HuH-7 (cell line): ENCODE data around the gene FOXJ3.
A peak's percentile ranks its signal among the peaks of the same experiment; 100 is the strongest.

Experiments used
- DNase-seq: peaks from one replicate; pipeline ENCODE4 v3.0.0; 2011; ENCODE audit warnings: low spot score

Gene FOXJ3

DNA sequence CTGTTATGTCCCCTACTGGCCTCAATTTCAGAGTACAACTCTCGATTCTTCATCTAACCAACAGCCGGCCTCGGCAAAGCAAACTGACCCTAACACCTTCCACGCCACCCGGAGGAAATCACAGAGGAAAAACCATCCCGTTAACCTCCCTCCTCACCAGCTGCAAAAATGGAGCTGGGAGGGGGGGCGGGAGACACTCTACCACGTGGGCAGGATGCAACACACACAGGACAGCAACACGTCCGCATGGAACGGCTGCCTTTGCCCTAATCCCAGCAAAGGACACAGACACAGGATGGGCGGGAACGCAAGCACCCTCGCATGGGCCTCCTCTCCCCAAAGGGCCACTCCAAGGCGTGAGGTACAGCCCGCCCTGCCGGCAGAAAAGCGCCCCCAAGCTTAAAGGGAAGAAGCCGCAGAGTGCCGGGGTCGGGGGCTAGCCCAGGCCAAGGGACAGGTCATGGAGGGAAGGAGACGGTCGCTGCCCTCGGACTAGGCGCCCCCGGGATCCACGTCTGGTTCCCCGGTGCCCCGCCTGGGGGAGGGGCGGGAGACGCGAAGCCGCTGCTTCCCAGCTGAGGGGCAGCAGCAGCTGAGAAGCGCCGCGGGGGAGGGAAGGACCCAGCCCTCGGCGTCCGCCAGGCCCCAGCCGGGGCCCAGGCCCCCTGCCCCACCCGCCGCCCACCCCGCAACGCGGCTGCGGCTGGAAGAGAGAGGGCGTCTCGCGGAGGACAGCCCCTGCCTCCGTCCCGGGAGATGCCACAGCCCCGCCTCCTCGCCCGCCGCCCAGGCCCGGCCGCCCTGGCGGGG, 590 bp downstream of the FOXJ3 start:
- peak; percentile 73 for DNase-seq

DNA sequence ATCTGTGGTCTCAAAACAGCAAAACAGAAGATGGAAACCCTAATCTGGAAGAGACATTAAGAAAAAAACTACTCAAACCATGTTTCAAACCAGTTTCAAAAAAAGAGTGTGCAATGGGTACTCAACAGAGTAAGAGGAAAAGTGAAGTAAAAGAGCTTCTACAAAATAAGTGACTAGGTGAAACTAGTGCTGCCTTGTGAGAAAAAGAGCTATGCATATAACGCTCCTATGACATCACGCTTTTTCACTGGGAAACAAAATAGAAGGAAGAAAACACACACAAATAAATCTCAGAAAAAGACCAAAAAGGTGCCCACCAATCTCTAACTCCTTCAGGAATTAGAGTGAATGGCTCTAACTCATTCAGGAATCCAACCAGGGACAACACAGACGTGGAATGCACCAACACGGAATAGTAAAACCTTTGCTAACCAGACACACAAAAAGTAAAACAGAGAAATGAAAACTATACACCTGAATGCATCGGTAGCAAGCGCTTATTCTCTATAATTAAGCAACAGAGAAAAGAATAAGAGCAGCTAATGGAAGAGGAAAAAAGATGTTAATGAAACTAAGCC, 1.3 kb downstream of the FOXJ3 start:
- DNase-seq = no peak

DNA sequence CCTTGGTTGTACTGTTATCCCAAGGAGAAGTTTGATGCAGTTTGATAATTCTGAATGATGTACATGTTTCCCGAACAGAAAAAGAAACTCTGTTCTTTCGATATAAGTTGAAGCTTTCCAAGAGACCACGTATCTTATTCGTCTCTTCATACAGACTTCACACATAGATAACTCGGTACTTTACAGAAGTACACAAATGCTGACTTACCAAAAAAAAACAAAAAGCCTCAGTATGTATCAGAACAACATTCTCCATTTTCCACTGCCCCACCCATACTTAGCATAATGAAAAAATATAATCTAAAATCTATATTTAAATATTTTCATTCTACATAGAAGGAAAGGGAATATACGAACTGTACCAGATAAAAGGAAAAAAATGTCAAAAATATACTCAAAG, 2.2 kb downstream of the FOXJ3 start:
- no peak for DNase-seq

DNA sequence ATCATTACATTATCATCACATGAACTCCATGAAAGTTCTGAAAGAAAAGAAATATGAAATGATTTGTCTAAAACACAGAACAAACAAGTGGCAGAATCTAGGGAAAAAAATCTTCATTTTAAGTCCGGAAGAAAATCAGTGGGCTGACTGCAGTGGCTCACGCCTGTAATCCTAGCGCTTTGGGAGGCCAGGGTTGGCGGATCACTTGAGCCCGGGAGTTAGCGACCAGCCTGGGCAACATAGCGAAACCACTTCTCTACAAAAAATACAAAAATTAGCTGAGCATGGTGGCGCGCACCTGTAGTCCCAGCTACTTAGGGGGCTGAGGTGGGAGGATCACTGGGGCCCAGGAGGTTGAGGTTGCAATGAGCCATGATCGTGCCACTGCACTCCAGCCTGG, 4.8 kb downstream of the FOXJ3 start:
- DNase-seq = no peak

DNA sequence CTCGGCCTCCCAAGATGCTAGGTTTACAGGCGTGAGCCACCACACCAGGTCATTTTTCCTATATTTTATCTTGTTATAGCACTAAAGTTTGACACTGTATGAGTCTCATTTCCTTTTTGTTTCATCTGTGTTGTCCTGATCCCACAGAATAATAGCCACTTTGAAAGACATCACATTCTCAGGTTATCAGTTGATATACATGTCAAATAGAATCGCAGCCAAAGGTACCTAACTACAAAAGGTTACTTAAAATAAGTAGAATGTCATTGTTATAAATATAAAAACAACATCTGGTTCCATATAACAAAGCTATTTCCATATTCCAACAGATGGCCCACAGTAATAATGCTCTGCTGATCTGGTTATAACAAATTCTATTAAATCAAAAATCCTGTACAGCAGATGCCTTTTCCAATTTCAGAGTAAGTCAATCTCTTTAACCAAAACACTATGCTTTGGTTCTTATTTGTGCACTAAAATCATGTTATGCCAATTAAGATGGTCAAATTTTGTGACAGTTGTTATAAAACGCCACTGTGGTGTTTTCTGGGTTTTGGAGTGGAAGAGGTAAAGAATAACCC, 6.0 kb downstream of the FOXJ3 start:
- DNase-seq = no peak

DNA sequence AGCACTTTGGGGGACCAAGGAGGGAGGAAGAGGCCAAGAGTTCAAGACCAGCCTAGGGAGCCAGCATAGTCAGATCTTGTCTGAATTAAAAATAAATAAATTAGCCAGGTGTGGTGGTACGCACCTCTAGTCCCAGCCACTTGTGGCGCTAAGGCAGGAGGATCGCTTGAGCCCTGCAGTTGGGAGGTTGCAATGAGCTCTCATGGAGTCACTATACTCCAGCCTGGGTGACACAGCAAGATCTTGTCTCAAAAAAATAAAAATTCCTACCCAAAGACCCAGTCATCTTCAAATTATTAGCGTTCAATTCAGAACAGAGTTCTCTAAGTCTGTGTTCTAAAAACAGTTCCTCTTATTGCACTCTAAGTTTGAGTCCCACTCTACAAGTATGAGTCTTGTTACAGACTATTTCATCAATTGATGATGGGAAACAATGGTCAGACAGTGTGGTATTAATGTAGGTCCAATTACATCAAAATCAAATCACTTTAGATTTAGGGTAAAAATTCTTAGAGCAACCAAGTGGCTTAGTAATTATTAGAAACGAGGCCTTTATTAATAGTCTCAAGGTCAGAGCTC, 6.9 kb downstream of the FOXJ3 start:
- DNase-seq = no peak

DNA sequence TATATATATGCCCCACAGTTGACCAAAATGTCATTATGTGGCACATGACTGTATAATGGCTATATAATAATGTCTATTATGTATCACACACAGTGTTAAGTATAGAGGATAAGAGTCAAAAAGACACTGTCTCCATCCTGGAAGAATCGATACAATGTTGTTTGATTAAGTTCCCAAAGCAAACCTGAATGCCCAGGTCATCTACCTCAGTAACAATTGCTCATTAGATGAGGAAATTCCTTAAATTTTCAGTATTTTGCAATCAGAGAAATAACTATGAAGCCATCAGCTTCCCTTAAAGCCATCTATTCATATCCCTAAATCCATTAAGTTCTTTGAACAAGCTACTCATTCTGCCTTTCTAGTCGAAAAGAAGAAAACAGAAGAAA, 10.0 kb downstream of the FOXJ3 start:
- DNase-seq = no peak

DNA sequence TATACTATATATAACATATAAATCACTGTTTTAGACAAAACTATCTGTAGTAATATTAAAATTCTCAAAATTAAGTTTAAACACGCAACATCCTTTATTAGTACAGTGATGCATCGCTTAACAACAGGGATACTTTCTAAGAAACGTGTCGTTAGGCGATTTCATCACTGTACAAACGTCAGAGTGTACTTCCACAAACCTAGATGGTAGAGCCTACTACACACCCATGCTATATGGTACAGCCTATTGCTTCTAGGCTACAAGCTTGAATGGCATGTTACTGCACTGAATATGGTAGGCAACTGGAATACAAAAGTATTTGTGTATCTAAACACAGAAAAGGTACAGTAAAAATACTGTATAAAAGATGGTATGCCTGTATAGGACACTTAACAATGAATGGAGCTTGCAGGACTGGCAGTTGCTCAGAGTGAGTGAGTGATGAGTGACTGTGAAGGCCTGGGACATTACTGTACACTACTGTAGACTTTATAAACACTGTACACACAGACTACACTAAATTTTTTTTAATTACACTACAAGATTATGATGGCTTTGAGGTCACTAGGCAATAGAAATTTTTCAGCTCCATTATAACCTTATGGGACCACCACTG, 10.5 kb downstream of the FOXJ3 start:
- no peak for DNase-seq

DNA sequence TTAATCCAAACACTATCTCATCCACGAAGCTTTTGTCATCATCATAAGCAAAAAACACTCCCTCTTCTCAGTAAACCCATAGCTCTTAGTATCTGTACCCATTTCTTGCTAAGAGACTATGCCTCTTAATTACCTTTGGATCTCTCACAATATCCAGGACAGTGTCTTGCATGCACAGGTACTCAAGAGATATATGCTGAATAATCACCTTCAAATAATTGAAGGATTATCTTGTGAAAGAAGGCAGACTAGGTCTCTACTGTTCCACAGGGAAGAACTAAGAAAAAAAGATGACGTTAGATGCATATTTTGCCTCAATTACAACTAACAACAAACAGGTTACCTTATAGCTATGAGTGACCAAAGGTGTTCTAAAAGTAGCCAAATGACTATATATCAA, 11.5 kb downstream of the FOXJ3 start:
- no peak for DNase-seq

DNA sequence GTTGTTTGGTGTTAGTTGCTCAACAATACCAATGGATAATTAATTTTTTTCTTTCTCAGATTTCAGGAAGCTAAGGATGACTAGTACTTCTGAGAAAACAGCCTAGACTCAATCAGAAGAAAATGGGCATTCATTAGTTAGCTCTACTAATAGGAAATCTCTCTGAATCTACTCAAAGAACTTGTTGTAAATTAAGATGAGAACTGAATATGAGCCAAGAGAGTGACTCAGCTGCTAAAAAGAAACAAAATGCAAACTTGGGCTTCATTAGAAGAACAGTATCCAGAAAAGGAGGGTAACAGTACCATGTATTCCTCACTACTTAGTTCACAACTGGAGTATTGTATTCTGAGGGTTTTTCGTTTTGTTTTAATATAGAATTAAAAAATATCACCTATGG, 12.5 kb downstream of the FOXJ3 start:
- DNase-seq = no peak

DNA sequence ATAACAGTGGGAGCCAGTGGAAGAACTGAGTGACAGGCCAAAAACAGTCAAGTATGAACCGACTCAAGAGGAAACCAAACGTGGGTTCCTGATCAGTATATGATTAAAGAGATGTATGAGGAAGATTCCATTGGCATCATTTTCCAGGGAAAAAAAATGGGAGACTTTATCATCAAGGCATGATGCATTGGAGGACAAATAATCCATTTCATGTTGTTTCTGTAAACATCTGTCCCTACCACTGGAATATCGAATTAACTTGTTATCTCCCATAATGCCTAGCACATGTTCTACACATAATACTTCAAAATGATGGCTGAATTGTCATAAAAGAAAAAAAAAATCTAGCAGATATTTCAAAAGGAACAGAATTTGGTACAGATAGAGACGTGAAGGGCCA, 13.3 kb downstream of the FOXJ3 start:
- DNase-seq = no peak

DNA sequence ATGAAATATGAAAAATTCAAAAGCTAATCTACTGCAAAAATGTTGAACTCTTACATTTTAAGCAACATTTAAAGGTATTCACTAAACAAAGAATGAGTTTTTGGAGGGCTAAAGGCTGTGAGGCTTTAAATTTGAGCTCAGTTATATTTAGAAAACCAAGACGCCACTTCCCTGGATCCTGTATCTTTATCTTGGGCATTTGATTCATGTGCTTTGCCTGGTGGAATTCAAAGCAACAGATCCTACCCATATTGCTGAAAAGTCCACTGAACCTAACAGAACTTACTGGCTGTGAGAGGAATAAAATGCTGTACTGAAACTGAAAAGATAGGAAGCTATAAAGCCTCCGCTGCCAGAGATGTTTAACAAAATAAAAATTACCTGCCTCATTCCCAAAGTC, 14.3 kb downstream of the FOXJ3 start:
- DNase-seq = no peak

DNA sequence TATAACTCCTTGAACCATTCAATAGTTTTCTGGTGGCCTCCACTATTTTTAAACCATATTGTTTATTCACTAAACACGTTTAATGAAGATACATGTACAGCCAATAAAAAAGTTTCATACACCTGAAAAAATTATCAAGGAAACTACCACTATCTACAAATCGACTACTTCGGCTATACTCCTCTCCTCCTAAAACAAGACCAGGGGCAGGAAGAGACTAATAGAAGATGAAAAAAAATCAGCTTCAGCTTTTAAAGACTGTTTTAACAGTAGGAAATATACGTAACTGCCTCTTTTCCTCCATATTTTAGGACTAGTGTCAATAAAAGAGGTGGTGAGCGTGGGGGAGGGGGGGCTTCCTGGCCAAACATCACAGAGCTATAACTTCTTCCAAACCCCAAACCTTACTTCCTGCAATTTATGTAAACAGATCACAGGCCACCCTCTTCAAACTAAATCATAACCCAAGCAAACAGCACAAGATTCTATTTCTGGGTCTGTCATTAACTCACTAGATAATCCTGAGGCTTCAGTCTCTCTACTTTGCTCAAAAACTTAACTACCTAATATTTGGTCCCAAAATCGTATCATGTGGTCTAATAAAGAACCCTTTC, 15.1 kb downstream of the FOXJ3 start:
- no peak for DNase-seq

DNA sequence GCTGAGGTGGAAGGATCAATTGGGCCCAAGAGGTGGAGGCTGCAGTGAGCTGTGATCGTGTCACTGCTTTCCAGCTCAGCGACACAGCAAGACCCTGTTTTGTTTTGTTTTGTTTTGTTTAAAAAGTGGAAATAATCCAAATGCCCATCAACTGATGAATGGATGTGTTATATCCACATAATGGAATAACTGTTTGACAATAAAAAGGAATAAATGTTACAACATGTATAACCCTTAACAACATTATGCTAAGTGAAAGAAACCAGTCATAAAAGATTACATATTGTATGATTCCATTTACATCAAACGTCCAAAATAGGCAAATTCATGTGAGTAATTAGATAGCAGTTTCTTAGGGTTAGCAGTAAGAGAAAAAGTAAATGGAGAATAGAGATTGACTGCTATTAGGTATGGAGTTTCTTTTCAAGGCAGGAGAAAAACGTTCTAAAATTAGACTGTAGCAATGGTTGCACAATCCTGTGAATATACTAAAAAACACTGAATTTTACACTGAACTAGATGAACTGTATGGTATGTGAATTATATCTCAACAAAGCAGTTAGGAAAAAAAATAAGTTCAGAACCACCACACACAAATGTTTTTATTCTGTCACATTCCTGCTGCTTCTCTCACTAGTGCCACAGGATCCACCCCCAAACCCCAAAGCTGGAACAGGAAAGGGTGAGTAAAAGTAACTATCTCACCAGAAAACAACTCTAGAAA, 15.7 kb downstream of the FOXJ3 start:
- no peak for DNase-seq

DNA sequence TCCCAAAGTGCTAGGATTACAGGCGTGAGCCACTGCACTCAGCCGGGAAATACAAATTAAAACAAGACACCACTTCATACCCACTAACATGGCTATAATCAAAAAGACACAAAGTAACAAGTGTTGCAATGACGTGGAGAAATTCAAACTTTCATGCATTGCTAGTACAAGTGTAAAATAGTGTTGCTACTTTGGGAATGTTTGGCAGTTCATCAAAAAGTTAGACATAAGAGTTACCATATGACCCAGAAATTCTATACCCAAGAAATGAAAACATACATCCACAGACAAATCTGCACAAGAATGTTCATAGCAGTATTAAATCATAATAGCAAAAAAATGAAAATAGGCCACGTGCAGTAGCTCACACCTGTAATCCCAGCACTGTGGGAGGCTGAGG, 16.4 kb downstream of the FOXJ3 start:
- DNase-seq = no peak

DNA sequence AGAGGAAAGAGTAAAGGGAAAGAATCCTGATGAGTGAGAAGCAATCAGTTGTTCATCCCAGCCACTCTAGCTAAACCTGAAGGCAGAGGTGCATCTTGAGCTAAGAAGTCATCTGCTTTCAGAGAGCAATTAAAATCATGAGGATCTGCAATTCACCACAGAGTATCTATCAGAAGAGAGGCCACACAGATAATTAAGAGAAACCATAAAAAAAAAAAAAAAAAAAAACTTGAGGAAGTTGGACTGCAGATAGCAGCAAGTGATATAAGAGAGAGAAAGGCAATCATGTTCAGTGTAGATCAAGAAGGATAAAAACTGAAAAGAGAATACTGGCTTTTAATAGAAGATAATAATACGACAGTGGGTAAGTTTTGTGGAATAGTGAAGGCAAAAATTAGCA, 17.7 kb downstream of the FOXJ3 start:
- no peak for DNase-seq

DNA sequence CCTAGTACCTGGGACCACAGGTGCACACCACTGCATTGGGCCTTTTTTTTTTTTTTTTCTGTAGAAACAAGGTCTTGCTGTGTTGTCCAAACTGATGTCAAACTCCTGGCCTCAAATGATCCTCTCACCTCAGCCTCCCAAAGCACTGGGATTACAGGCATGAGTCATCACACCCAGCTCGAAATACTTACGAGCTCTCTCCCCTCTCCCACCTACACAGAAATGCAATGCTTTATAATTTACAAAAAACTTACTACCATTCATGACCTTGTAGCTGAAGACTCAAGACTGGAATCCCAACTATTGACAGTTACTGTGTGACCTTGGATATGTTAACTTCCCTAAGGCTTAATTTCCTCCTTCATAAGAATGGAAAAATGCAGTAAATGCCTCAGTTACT, 18.7 kb downstream of the FOXJ3 start:
- DNase-seq = no peak

DNA sequence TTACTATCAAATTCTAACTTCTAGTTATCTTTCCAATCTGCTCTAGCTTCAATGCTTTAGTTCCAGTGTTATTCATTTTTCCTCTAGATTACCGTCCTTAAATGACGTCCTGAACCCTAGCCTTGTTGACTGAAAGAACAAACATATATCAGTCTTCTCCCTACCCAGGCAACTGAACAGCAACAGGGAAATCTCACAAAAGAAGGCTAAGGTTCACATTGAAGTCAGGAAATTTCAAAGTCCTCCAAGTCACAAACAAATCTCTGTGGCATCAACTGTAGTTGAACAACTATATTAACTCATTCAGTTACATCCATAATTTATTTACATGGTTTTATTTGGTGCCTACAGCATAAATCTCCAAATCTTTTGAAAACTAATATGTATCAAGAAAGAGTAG, 19.5 kb downstream of the FOXJ3 start:
- DNase-seq = peak; percentile 11

DNA sequence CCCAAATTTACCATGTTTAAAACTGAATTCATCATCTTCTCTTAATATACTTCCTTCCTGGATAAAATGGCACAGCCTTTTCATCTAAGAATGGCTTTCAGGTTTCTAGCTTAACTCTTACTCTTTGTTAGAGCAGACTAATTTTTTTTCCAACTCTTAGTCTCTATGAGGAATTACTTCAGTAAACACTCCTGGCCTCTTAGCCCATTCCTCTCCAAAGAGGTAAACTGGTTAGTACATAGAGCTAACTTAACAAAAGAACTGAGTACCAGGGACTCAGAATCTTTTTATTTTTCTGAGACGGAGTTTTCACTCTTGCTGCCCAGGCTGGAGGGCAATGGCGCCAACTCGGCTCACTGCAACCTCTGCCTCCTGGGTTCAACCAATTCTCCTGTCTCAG, 21.1 kb downstream of the FOXJ3 start:
- no peak for DNase-seq

DNA sequence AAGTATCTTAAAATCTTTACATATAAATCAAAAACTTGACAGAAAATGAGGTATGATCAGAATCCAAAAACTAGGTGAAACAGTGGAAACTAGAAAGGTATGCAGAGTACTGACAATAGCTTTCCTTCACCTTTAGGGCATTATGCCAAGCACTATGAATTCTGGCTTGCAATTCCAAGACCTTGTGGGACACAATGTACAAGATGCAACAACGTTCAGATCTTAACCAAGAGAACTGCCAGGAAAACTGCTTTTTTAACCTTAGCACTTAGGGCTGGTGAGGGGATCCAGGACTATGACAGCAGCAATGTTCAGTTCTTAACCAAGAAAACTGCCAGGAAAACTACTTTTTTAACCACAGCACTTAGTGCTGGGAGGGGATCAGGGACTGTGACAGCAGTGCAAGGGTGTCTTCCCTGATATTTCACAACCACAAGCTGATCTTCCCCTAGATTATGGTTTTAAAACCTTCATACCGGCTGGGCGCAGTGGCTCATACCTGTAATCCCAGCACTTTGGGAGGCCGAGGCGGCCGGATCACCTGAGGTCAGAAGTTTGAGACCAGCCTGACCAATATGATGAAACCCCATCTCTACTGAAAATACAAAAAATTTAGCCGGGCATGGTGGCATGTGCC, 22.3 kb downstream of the FOXJ3 start:
- DNase-seq = no peak

DNA sequence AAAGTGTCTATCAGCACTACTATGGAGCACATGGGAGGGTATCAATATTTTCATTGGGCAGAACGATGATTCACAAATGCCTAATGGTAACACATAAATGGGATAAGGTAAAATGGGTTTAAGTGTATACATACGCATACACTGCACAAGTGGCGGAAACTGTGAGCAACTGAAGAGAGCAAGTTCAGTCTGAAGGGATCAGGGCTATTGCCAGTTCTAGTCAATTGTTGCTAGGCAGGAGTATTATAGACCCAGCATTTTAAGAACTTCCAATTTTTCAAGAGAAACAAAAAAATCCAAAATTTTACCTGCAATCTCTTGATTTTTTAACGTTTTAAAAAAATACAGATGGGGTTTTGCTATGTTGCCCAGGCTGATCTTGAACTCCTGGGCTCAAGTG, 23.1 kb downstream of the FOXJ3 start:
- DNase-seq = no peak
